22Rv1 (cell line): ENCODE data around the gene FBRSL1.
"Not testable (repeated sequence)": the region's sequence is repeated elsewhere in the genome, so short reads cannot be mapped to it uniquely, and the experiment has no call there.

Experiments
- H3K27ac ChIP-seq: fragments of 450-650 bp; 2 replicates; pipeline ENCODE4 v1.5.1; 2017
- ZFX ChIP-seq: fragments of 450-650 bp; IDR thresholded peaks from 2 replicates; pipeline ENCODE4 v1.6.1; 2017; ENCODE audit warnings: antibody characterized with exemption, borderline replicate concordance
- TF ChIP-seq, protein P1 (sequence below): fragments of 450-650 bp; IDR thresholded peaks from 2 replicates; pipeline ENCODE4 v1.5.1; 2017; ENCODE audit warnings: mild to moderate bottlenecking

FBRSL1 gene

GRCh38 chr12:132489602-132490266, at the start of gene FBRSL1:
Gene FBRSL1, plus strand, starts transcription at chr12:132490151.
- peak within 1 kb of the TSS; percentile 81 for H3K27ac ChIP-seq
- TF ChIP-seq, protein P1, sequence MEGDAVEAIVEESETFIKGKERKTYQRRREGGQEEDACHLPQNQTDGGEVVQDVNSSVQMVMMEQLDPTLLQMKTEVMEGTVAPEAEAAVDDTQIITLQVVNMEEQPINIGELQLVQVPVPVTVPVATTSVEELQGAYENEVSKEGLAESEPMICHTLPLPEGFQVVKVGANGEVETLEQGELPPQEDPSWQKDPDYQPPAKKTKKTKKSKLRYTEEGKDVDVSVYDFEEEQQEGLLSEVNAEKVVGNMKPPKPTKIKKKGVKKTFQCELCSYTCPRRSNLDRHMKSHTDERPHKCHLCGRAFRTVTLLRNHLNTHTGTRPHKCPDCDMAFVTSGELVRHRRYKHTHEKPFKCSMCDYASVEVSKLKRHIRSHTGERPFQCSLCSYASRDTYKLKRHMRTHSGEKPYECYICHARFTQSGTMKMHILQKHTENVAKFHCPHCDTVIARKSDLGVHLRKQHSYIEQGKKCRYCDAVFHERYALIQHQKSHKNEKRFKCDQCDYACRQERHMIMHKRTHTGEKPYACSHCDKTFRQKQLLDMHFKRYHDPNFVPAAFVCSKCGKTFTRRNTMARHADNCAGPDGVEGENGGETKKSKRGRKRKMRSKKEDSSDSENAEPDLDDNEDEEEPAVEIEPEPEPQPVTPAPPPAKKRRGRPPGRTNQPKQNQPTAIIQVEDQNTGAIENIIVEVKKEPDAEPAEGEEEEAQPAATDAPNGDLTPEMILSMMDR: peak; percentile 29; the same call in 1 of the 2 replicates
- no peak for TF ChIP-seq ZFX

DNA sequence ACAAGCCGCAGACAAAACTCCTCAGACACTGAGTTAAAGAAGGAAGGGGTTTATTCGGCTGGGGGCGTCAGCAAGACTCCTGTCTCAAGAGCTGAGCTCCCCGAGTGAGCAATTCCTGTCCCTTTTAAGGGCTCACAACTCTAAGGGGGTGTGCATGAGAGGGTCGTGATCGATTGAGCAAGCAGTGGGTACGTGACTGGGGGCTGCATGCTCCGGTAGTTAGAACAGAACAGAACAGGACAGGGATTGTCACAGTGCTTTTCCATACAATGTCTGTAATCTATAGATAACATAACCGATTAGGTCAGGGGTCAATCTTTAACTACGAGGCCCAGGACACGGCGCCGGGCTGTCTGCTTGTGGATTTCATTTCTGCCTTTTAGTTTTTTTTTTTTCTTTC, 49.5 kb upstream of the FBRSL1 start:
- H3K27ac ChIP-seq: not testable (repeated sequence)

- TF ChIP-seq, protein P1: no peak
- TF ChIP-seq ZFX: no peak
- no peak overlapping the region for H3K27ac ChIP-seq
Measured at GRCh38 chr12:132441871-132442863, 47.8 kb upstream of the FBRSL1 start.

DNA sequence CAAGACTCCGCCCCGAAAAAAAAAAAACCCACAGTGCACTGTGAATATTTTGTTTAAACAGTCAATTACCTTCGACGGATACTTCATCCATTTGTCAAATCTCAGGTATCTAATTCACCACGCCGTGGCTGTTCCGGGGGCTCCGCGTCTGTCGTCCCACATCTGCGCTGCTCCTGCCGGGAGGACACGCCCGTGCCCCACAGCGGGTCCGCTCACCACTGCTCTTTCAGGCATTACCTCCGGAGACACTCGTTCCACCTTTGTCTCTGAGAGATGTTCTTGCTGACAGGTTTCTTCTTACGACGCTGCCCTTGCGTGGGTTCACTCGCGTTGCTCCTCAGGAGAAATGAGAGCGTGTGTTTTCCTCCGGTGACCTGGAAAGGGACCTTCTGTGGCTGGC, 46.9 kb upstream of the FBRSL1 start:
- H3K27ac ChIP-seq: no peak overlapping the region
- TF ChIP-seq ZFX: no peak
- TF ChIP-seq, protein P1: no peak

GRCh38 chr12:132444283-132444682, 45.7 kb upstream of the FBRSL1 start:
- H3K27ac ChIP-seq: no peak overlapping the region
- TF ChIP-seq ZFX: no peak
- TF ChIP-seq, protein P1: no peak

DNA sequence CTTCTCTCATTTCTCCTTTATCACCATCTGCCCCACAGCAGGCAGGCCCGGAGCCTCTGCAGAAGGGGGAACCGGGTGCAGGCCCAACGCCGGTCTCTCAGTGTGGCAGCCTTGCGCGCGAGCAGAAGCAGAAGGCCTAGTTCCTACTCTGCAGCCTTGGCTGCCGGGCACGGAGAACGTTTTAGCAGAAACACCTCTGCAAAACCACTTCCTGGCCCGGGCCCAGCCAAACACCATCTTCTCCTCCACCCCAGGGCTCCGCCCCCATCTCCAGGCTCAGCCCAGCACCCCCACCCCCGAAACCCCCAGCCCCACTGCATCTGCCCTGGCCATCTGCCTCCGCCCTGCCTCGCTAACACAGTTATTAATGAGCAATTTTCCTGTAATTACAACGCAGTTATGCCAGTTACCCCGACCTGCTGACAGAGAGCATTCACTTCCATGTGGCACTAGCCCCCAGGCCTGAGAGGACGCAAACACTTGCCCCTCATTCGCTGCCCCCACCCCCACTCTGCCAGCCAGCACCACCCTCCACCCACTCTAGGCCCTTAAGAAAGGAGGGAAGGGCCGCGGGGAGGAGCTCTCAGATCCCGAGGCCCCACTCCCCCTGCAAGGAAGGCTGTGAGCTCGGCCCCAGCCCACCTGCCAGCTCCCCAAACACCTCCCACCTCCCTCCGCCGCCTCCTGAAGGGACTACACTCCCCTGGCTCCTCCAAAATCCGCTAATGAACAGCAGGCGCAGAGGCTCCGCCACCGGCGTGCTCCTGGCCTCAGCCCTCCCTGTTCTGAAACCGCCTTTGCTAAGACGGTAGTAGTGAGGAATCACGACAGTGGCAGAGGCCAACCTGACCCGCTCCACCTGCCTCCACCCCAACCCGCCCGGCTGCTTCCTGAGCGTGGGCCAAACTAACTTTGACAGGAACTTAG, 44.7 kb upstream of the FBRSL1 start:
- peak overlapping the region; percentile 53 for H3K27ac ChIP-seq
- TF ChIP-seq, protein P1: no peak
- no peak for TF ChIP-seq ZFX
